Neural crest cell (in vitro differentiated cells): ENCODE data around the gene CSNK1G1. TPM values are rescaled to one million over a fixed set of nuclear protein-coding genes. Genes with fewer than 3 reads are reported as not detected.

Experiments used
- DNase-seq: peaks from one replicate; pipeline ENCODE4 v3.0.0; 2021; ENCODE audit warnings: low read depth, mixed read lengths, low spot score
- H3K27ac Mint-ChIP-seq: one replicate; pipeline ENCODE4 v1.8.0; 2021; ENCODE audit warnings: mild to moderate bottlenecking, mixed read lengths; ENCODE audit not compliant: unreplicated experiment
- H3K27me3 Mint-ChIP-seq: 2 replicates; pipeline ENCODE4 v1.8.0; 2021; ENCODE audit warnings: low read depth, mild to moderate bottlenecking, mixed read lengths
- H3K36me3 Mint-ChIP-seq: 2 replicates; pipeline ENCODE4 v1.8.0; 2021; ENCODE audit warnings: low read depth, mild to moderate bottlenecking, mixed read lengths
- H3K4me1 Mint-ChIP-seq: 2 replicates; pipeline ENCODE4 v1.8.0; 2021; ENCODE audit warnings: mixed read lengths
- H3K4me3 Mint-ChIP-seq: one replicate; pipeline ENCODE4 v1.8.0; 2021; ENCODE audit warnings: mild to moderate bottlenecking, mixed read lengths
- H3K9me3 Mint-ChIP-seq: 2 replicates; pipeline ENCODE4 v1.8.0; 2021; ENCODE audit warnings: mixed read lengths
- total RNA-seq: library from RNA; stranded (reverse); gene quantifications from 2 replicates; pipeline ENCODE4 v1.2.1, GENCODE V29; 2021
- TF ChIP-seq, protein P1 (sequence below): fragments of 200-600 bp; sonication (generic); conservative IDR thresholded peaks from 2 replicates; pipeline ENCODE4 v1.5.0; 2021; ENCODE audit warnings: antibody characterized with exemption, mild to moderate bottlenecking

The CSNK1G1 gene
- total RNA-seq, 1 donor from 2014 or later: 15.5 TPM

GRCh38 chr15:64185146-64185911, 170.6 kb downstream of the CSNK1G1 start:
- H3K27me3 Mint-ChIP-seq: no peaks in the 10 kb centered on the region
- no peaks in the 10 kb centered on the region for H3K9me3 Mint-ChIP-seq
- H3K36me3 Mint-ChIP-seq: peaks cover 3% of the 10 kb centered on the region
- H3K27ac Mint-ChIP-seq: no peak overlapping the region
- H3K4me1 Mint-ChIP-seq: peaks cover 8% of the 10 kb centered on the region
- H3K4me3 Mint-ChIP-seq: no peak overlapping the region
- DNase-seq: no peak
- TF ChIP-seq, protein P1, sequence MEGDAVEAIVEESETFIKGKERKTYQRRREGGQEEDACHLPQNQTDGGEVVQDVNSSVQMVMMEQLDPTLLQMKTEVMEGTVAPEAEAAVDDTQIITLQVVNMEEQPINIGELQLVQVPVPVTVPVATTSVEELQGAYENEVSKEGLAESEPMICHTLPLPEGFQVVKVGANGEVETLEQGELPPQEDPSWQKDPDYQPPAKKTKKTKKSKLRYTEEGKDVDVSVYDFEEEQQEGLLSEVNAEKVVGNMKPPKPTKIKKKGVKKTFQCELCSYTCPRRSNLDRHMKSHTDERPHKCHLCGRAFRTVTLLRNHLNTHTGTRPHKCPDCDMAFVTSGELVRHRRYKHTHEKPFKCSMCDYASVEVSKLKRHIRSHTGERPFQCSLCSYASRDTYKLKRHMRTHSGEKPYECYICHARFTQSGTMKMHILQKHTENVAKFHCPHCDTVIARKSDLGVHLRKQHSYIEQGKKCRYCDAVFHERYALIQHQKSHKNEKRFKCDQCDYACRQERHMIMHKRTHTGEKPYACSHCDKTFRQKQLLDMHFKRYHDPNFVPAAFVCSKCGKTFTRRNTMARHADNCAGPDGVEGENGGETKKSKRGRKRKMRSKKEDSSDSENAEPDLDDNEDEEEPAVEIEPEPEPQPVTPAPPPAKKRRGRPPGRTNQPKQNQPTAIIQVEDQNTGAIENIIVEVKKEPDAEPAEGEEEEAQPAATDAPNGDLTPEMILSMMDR: no peak

DNA sequence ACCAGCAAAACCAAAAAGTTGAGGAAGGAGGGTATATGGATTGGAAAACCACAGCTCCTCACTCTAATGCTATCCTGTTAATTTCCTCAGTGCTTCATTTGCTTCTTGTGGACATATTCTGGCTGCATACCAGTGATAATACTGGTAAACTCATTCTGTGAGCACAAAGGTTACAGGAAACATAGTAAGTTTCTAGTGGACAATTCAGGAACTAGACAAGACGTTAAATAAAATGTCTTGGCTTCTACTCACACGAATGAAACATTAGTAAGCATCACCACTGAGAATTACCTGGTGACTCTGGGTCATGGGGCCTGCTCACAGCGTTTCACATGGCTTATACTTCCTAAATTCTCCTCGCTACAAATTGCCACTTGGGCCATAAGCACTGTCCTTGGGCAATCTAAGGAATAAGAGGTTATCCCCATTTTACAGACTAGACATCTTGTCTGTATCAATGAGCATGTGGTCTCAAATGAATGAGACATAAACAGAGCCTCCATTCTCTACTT, 173.1 kb downstream of the CSNK1G1 start:
- Mint-ChIP-seq H3K9me3 (no peaks in the 10 kb centered on the region), H3K27me3 (no peaks in the 10 kb centered on the region), H3K36me3 (no peaks in the 10 kb centered on the region), H3K4me3 (no peak overlapping the region), H3K4me1 (peaks cover 17% of the 10 kb centered on the region), H3K27ac (no peak overlapping the region)
- DNase-seq: no peak
- TF ChIP-seq, protein P1: no peak

GRCh38 chr15:64180235-64180824, 175.6 kb downstream of the CSNK1G1 start:
- TF ChIP-seq, protein P1: no peak
- DNase-seq: no peak
- Mint-ChIP-seq H3K9me3 (no peaks in the 10 kb centered on the region), H3K4me3 (no peak overlapping the region), H3K36me3 (no peaks in the 10 kb centered on the region), H3K4me1 (peaks cover 17% of the 10 kb centered on the region), H3K27ac (no peak overlapping the region), H3K27me3 (no peaks in the 10 kb centered on the region)

- no peaks in the 10 kb centered on the region for H3K27me3 Mint-ChIP-seq
- H3K36me3 Mint-ChIP-seq: peaks cover 7% of the 10 kb centered on the region
- no peak overlapping the region for H3K4me3 Mint-ChIP-seq
- H3K4me1 Mint-ChIP-seq: peaks cover 25% of the 10 kb centered on the region
- TF ChIP-seq, protein P1: no peak
- no peak overlapping the region for H3K27ac Mint-ChIP-seq
- H3K9me3 Mint-ChIP-seq: no peaks in the 10 kb centered on the region
- no peak for DNase-seq
Observed at GRCh38 chr15:64166102-64166890, 189.7 kb downstream of the CSNK1G1 start.

DNA sequence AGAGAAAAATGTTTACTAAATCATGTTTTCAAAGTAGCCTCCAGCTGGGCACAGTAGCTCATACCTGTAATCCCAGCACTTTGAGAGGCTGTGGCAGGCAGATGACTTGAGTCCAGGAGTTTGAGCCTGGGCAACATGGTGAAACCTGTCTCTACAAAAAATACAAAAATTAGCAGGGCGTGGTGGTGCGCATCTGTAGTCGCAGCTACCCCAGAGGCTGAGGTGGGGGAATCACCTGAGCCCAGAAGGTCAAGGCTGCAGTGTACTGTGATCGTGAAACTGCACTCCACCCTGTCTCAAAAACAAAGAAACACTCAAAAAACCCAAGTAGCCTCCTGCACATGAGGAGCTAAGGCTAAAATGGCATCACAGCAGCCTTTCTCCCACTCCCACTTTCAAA, 191.5 kb downstream of the CSNK1G1 start:
- peaks cover 10% of the 10 kb centered on the region for H3K36me3 Mint-ChIP-seq
- H3K4me1 Mint-ChIP-seq: peaks cover 34% of the 10 kb centered on the region
- no peaks in the 10 kb centered on the region for H3K27me3 Mint-ChIP-seq
- TF ChIP-seq, protein P1: no peak
- peak overlapping the region; percentile 81 for H3K4me3 Mint-ChIP-seq
- H3K9me3 Mint-ChIP-seq: no peaks in the 10 kb centered on the region
- H3K27ac Mint-ChIP-seq: no peak overlapping the region
- no peak for DNase-seq
